Iris pigment epithelial cell (primary cell): ENCODE results near the gene RPL19.

ENCODE experiments used
- DNase-seq: peaks from one replicate; pipeline ENCODE4 v3.0.0-alpha.2; 2011; ENCODE audit warnings: low read depth

Gene RPL19

GRCh38 chr17:39224778-39225307, 24.8 kb downstream of the RPL19 start:
- no peak for DNase-seq

GRCh38 chr17:39225308-39225958, 25.4 kb downstream of the RPL19 start, which contains the start of gene STAC2:
Gene STAC2 (minus strand): TSS chr17:39225945. CDS start chr17:39225502, 443 bp downstream.
- no peak for DNase-seq

GRCh38 chr17:39225959-39226683, 26.0 kb downstream of the RPL19 start:
- peak; percentile 32 for DNase-seq

DNA sequence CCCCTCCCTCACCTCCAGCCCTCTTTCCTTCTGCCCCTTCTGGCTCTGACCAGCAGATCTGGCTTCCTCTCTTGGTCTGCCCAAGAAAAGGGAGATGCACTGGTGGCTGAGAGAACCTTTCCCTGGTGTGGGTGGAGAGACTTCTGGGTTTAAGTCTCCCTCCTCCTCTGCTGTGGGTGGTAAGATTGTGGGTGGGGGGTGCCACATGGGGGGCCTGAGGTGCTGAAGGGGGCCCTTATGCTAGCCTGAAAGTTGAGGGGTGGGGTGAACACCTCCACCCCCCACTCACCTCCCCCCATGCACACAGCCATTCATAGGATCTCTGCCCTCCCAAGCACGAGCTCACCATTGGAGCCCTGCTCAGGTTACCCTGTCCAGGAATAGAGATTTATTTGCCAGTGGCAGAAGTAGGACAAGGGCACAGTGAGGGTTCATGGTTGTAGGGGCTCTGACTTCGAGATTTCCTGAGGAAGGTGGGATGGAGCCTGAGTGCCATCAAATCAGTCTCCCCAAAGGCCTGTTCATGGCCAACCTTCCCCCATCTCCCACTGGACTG, 27.4 kb downstream of the RPL19 start:
- no peak for DNase-seq

DNA sequence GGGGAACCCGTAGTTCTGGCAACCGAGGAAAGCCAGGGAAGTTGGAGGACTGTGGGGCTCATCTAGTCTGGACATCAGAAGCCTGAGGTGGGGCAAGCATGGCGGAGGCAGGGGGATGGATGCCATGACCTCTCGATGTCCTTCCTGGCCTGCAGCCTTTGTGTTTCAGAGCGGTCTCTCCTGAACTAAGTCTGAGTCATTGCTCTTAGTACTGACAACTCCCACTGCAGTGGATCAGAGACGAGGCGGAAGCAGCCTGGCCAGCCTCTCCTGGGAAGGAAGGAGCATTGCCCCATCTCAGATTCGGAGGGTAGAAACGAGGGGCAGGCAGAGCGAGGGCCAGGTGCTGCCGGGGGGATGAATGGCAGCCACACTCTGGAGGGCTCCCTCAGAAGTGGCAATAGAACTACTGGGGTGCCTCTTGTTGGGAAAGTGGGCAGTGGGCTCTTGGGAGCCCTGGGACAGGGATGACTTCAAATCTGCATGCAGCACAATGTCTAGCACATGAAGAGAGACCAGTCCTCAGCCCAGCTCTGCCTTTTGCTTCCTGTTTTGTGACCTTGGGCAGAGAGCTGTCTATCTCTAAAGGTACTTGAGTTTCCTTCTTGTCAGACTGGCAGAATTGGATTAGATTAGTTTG, 29.3 kb downstream of the RPL19 start:
- DNase-seq, result peak; percentile 72

DNA sequence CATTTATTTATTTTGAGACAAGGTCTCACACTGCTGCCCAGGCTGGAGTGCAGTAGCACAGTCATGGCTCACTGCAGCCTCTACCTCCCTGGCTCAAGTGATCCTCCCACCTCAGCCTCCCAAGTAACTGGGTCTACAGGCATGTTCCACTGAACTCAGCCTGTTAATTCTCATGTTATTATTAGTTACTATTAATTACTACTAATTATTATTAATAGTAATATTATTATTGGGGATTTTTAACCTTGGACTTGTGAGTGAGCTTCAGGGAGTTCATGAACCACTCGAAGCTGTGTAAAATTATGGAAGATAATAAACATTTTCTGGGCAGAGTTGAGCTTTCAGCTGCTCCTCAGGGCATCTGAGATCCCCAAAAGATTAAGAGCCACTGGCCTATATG, 30.3 kb downstream of the RPL19 start:
- no peak for DNase-seq

GRCh38 chr17:39231091-39231561, 31.0 kb downstream of the RPL19 start:
- DNase-seq, result no peak

- peak; percentile 28 for DNase-seq
Measured at GRCh38 chr17:39231591-39232551, 31.8 kb downstream of the RPL19 start.

DNA sequence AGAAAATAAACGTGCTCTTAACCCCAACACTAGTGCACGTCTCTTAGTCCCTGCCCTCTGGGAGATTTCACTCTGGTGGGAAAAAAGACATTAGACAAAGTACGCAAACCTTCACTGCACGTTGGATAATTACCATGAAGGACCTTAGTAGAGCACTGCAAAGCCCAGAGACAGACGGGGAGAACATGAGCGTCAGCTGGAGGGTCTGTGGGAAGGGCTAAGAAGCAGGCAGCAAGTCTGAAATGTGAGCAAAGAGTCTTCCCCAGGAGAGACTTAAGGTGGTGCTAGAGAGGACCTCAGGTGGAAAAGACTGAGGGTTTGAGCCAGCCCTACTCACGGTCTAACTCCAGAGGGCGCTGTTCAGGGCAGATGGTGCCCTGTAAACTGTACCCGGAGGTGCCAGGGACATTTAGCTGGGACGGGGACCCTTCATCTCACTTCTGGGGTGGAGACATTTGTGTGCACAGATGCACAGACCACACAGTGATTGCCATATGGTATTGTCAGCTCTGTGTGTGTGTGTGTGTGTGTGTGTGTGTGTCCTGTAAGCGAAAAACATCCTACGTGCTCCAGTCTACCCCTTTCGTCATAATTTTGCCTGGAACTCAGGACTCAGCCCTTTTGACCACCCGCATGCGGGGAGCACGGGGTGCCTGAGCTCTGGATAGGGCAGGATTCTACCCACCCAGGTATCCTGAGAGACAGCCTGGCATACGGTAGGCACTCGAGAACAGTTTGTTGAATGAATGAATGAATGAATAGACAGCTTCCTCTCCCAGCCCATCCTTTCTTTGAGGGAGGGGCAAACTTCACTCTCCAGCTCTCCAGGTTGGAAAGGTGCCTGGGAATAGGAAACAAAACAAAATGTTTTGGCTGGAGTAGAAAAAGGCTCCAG, 35.7 kb downstream of the RPL19 start:
- peak; percentile 66 for DNase-seq

DNA sequence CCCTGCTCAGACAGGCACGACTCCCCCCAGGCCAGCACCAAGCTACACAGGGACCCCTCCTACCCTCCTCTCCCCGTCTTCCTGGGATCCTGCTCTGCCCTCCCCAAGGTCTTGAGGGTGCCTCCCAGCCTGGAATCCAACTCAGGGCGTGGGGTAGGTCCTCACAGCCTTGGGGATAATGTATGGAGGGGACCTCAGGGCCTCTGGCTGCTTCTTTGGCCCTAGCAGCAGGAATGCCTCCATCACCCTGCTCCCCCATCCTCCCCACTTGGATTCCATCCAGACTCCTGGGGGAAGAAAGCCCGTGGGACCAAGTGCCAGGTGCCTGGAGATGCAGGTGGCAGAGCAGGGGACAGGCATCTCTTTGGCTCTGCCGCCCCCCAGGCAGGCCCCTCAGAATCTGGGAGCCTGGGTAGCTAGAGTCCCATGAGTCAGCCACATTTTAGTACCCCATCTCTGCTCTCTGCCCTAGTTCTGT, 36.4 kb downstream of the RPL19 start:
- DNase-seq, result no peak

DNA sequence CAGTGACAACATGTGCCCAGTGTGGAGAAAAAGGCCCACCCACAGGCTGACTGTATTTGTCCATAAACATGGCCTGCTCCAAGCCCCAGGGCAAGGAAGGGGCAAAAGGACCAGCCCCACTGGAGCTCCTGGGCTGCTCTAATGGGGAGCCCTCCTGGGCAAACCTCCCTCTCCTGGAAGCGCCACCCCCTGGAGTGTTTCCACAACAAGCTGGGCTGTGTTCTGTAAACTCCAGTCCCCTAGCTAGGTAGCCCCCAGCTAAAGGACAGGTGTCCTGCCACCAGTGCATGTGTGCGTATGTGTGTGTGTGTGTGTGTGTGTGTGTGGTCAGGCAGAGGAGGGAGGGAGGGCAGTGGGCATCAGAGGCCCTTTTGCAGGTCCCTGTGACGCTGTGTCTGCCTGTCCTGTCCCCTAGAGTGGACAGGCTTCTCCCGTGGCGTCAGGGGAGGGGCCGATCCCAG, 36.9 kb downstream of the RPL19 start:
- no peak for DNase-seq

DNA sequence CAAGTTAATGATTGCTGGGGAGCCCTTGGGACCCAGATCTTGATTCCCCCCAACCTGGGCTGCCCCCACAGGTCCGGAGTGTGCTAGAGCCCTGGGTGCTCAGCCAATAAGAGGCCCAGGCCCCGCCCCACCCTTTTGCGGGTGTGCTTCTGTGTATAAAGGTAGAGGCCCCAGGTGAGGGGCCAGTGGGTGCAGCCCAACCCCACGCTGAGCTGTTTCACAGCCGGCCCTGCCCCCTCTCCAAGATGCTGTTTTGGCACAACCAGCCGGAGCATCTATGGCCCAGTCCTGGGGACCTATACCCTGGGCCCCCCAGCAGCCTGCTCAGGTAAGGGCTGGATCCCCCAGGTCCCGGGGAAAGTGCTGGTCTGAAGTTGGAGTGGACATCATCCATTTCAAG, 37.5 kb downstream of the RPL19 start:
- DNase-seq, result no peak

DNA sequence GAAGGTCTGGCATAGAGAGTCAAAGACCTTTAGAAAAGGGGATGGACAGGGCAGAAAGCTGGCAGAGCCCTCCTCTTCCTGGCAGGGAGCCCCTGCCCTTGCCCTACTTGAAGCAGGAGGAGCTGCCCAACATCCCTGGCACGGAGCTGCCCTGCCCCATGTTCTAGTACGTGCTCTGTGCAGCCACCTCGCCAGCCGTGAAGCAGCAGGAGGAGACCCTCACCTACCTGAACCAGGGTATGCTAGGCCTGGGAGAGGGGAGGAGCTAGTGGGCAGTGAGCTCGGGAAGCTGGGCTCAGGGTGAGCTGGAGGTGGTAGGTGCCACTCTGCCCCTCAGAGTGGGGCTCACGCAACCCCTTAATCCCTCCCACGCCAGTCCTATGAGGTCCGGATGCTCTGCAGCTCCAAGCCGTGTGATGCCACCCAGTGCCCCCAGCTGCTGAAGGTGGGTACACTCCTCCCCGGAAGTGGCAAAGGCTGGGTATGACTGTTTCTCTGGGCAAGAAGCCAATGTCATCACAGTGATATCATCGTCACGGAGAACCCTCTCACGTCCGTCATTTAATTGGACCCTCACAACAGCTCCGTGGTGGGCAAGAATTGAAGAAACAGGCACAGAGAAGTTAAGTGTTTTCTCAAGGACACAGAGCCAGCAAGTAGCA, 38.4 kb downstream of the RPL19 start:
- no peak for DNase-seq

GRCh38 chr17:39239640-39240314, 39.7 kb downstream of the RPL19 start:
- peak; percentile 15 for DNase-seq

- DNase-seq, result no peak
Measured at GRCh38 chr17:39240631-39241030, 40.5 kb downstream of the RPL19 start.

DNA sequence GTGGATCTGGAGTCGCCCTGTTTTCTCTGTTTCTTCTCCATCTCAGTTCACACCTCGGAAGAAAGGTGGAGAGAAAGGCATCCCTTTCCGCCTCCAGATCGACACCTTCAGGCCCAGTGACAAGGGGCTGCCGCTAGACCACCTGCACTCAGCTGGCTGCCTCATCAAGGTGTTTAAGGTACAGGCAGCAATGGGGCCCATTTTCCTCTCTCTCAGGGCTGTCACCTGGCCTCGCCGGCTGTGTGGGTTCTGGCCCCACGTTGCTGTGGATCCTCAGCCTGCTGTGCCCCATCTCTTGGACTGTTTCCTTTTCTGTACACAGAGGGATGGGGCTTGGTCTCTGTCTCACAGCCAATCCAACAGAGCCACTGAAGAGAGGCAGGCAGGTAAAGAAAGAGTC, 43.1 kb downstream of the RPL19 start:
- no peak for DNase-seq

DNA sequence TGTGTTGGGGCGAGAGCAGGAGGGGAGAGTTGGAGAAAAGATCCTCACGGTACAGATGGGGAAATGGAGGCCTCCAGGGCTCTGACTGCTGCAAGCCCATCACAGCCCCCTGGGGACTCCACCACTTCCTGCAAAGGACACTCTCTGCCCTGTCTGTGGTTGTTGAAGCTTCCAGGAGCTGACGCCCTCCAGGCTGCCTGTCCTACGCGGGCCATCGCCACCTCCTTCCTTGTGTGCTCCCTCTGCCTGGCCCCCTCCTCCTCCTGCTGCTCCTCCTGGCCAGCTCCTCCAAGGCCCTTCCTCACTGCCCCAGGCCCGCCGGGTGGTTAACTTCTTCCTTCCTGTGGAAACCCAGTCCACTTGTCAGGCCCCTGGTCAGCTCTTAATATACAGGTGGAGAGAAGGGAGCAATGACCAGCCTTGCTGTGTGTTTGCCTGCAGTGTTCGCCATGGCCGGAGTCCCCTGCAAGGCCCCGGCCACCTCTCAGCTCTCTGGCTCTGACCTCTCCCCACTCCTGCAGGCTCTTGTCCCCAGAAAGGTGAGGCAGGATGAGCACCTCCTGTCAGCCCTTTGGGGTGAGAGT, 44.0 kb downstream of the RPL19 start:
- no peak for DNase-seq
